Astrocyte (in vitro differentiated cells and primary cell): ENCODE data around the gene CSN2. TPM values are rescaled to one million over a fixed set of nuclear protein-coding genes. Genes with fewer than 3 reads are reported as not detected.
A peak's percentile ranks its signal among the peaks of the same experiment; 100 is the strongest.

Experiments
- DNase-seq: peaks from one replicate; pipeline ENCODE4 v3.0.0-alpha.2; 2010; ENCODE audit warnings: low read depth
- FAIRE-seq: peaks from 2 replicates; lab custom pipeline; 2011; peaks lifted over from hg19 to GRCh38; lab: Jason Lieb, UNC
- H2AFZ ChIP-seq: 2 replicates; pipeline ENCODE4 v1.6.0; 2012; ENCODE audit warnings: low read depth, low read length, inconsistent platforms
- H3K27ac ChIP-seq: 2 replicates; pipeline ENCODE4 v1.5.1; 2011; ENCODE audit warnings: low read depth, low read length, inconsistent platforms
- H3K27me3 ChIP-seq: 2 replicates; pipeline ENCODE4 v1.6.0; 2011; ENCODE audit warnings: low read length, inconsistent platforms; ENCODE audit not compliant: insufficient read depth
- H3K36me3 ChIP-seq: 2 replicates; pipeline ENCODE4 v1.5.1; 2011; ENCODE audit warnings: low read length, inconsistent platforms; ENCODE audit not compliant: insufficient read depth
- H3K4me1 ChIP-seq: 2 replicates; pipeline ENCODE4 v1.5.1; 2011; ENCODE audit warnings: low read length, inconsistent platforms; ENCODE audit not compliant: insufficient read depth
- H3K4me2 ChIP-seq: 2 replicates; pipeline ENCODE4 v1.6.0; 2012; ENCODE audit warnings: low read length, inconsistent platforms
- H3K4me3 ChIP-seq: 2 replicates; pipeline ENCODE4 v1.5.1; 2011; ENCODE audit warnings: low read depth, mild to moderate bottlenecking, low read length, inconsistent platforms; ENCODE audit not compliant: insufficient read depth
- H3K79me2 ChIP-seq: 2 replicates; pipeline ENCODE4 v1.6.0; 2012; ENCODE audit warnings: mild to moderate bottlenecking, low read length, inconsistent platforms; ENCODE audit not compliant: insufficient read depth
- H3K9ac ChIP-seq: 2 replicates; pipeline ENCODE4 v1.6.0; 2012; ENCODE audit warnings: mild to moderate bottlenecking, low read length, inconsistent platforms
- H3K9me3 ChIP-seq: 2 replicates; pipeline ENCODE4 v1.5.1; 2012; ENCODE audit warnings: low read depth, mild to moderate bottlenecking, low read length, inconsistent platforms; ENCODE audit not compliant: insufficient read depth
- H4K20me1 ChIP-seq: 2 replicates; pipeline ENCODE4 v1.6.0; 2012; ENCODE audit warnings: low read length, inconsistent platforms; ENCODE audit not compliant: insufficient read depth
- H3K27ac Mint-ChIP-seq: one replicate; pipeline ENCODE4 v1.8.0; 2021; ENCODE audit warnings: mild to moderate bottlenecking, mixed read lengths; ENCODE audit not compliant: unreplicated experiment
- H3K27me3 Mint-ChIP-seq: one replicate; pipeline ENCODE4 v1.8.0; 2021; ENCODE audit warnings: low read depth, mixed read lengths; ENCODE audit not compliant: unreplicated experiment
- H3K36me3 Mint-ChIP-seq: one replicate; pipeline ENCODE4 v1.8.0; 2021; ENCODE audit warnings: low read depth, mixed read lengths; ENCODE audit not compliant: unreplicated experiment
- H3K4me1 Mint-ChIP-seq: one replicate; pipeline ENCODE4 v1.8.0; 2021; ENCODE audit warnings: low read depth, mixed read lengths; ENCODE audit not compliant: unreplicated experiment
- H3K4me3 Mint-ChIP-seq: one replicate; pipeline ENCODE4 v1.8.0; 2021; ENCODE audit warnings: mild to moderate bottlenecking, moderate library complexity, mixed read lengths; ENCODE audit not compliant: unreplicated experiment
- H3K9me3 Mint-ChIP-seq: one replicate; pipeline ENCODE4 v1.8.0; 2021; ENCODE audit warnings: mild to moderate bottlenecking, mixed read lengths; ENCODE audit not compliant: unreplicated experiment
- CTCF ChIP-seq: IDR thresholded peaks from 2 replicates; pipeline ENCODE4 v1.5.1; 2011; ENCODE audit warnings: low read depth, mild to moderate bottlenecking, inconsistent platforms, low read length, moderate library complexity; ENCODE audit not compliant: insufficient read depth
- EZH2 ChIP-seq: IDR thresholded peaks from 2 replicates; pipeline ENCODE4 v1.6.1; 2012; ENCODE audit warnings: mild to moderate bottlenecking, low read length, inconsistent platforms; ENCODE audit not compliant: insufficient read depth
- total RNA-seq: library from RNA; stranded (reverse); gene quantifications from 2 replicates; pipeline ENCODE4 v1.2.1, GENCODE V29; 2021

The CSN2 gene
- total RNA-seq, 1 donor from 2014 or later: not detected

GRCh38 chr4:70000711-70001110 lies 35.2 kb upstream of the CSN2 start:
- H3K4me3 ChIP-seq: no peak overlapping the region
- no peak overlapping the region for H3K27ac Mint-ChIP-seq
- no peak overlapping the region for H3K9ac ChIP-seq
- H3K9me3 ChIP-seq: no peaks in the 10 kb centered on the region
- H3K36me3 Mint-ChIP-seq: no peaks in the 10 kb centered on the region
- H4K20me1 ChIP-seq: no peaks in the 10 kb centered on the region
- no peak overlapping the region for H2AFZ ChIP-seq
- no peaks in the 10 kb centered on the region for H3K36me3 ChIP-seq
- no peaks in the 10 kb centered on the region for H3K4me1 ChIP-seq
- H3K27me3 ChIP-seq: no peaks in the 10 kb centered on the region
- FAIRE-seq (no peak), DNase-seq (no peak)
- H3K27ac ChIP-seq: no peak overlapping the region
- H3K9me3 Mint-ChIP-seq: no peaks in the 10 kb centered on the region
- no peak overlapping the region for H3K4me2 ChIP-seq
- H3K27me3 Mint-ChIP-seq: no peaks in the 10 kb centered on the region
- no peaks in the 10 kb centered on the region for H3K4me1 Mint-ChIP-seq
- TF ChIP-seq EZH2: no peak
- no peak for TF ChIP-seq CTCF
- no peaks in the 10 kb centered on the region for H3K79me2 ChIP-seq
- H3K4me3 Mint-ChIP-seq: no peak overlapping the region

GRCh38 chr4:69999420-69999819 lies 33.9 kb upstream of the CSN2 start:
- DNase-seq: peak; percentile 4
- H3K27ac ChIP-seq: no peak overlapping the region
- no peaks in the 10 kb centered on the region for H3K36me3 Mint-ChIP-seq
- H3K4me1 ChIP-seq: no peaks in the 10 kb centered on the region
- no peaks in the 10 kb centered on the region for H3K79me2 ChIP-seq
- H3K4me3 Mint-ChIP-seq: no peak overlapping the region
- no peak overlapping the region for H3K4me3 ChIP-seq
- no peak overlapping the region for H3K9ac ChIP-seq
- H3K36me3 ChIP-seq: no peaks in the 10 kb centered on the region
- no peak for FAIRE-seq
- H3K27me3 Mint-ChIP-seq: no peaks in the 10 kb centered on the region
- H3K27ac Mint-ChIP-seq: no peak overlapping the region
- H2AFZ ChIP-seq: no peak overlapping the region
- H3K4me2 ChIP-seq: no peak overlapping the region
- no peaks in the 10 kb centered on the region for H3K9me3 Mint-ChIP-seq
- H3K27me3 ChIP-seq: no peaks in the 10 kb centered on the region
- no peaks in the 10 kb centered on the region for H3K9me3 ChIP-seq
- TF ChIP-seq CTCF (no peak), EZH2 (no peak)
- H4K20me1 ChIP-seq: no peaks in the 10 kb centered on the region
- no peaks in the 10 kb centered on the region for H3K4me1 Mint-ChIP-seq

GRCh38 chr4:69995526-69996016 lies 30.0 kb upstream of the CSN2 start, which contains the start of gene STATH:
Gene STATH, plus strand, starts transcription at chr4:69995966. Its CDS starts 2,472 bp downstream, at chr4:69998438.
- Mint-ChIP-seq H3K4me3 (no peak within 1 kb of the TSS), H3K27me3 (no peaks in the 10 kb centered on the region), H3K27ac (no peak within 1 kb of the TSS), H3K4me1 (no peaks in the 10 kb centered on the region), H3K9me3 (no peaks in the 10 kb centered on the region), H3K36me3 (no peaks in the 10 kb centered on the region)
- Histone ChIP-seq H3K27ac (no peak within 1 kb of the TSS), H3K4me1 (no peaks in the 10 kb centered on the region), H3K27me3 (no peaks in the 10 kb centered on the region), H3K36me3 (no peaks in the 10 kb centered on the region), H4K20me1 (no peaks in the 10 kb centered on the region), H3K9me3 (no peaks in the 10 kb centered on the region), H3K9ac (no peak within 1 kb of the TSS), H3K4me3 (no peak within 1 kb of the TSS), H3K79me2 (no peaks in the 10 kb centered on the region), H2AFZ (no peak within 1 kb of the TSS), H3K4me2 (no peak within 1 kb of the TSS)
- FAIRE-seq (no peak), DNase-seq (no peak)
- TF ChIP-seq EZH2: no peak
- no peak for TF ChIP-seq CTCF
